ENCODE results near the gene TFCP2. TPM values are rescaled to one million over a fixed set of nuclear protein-coding genes. Genes with fewer than 3 reads are reported as not detected.

Gene TFCP2
- total RNA-seq, 1 experiment from 2014 or later, result 25.7 TPM

- TF ChIP-seq EZH2 (IDR thresholded peaks at IDR 0.05; ENCODE audit: low read depth) (no peak), CTCF (conservative IDR thresholded peaks at IDR 0.05) (no peak)
- Histone ChIP-seq H3K79me2 (ENCODE audit: low read depth) (no peaks in the 10 kb centered on the region), H4K20me1 (ENCODE audit: insufficient read depth) (no peaks in the 10 kb centered on the region), H2AFZ (no peak overlapping the region), H3K4me3 (no peak overlapping the region), H3F3A (ENCODE audit: insufficient read depth, low read depth) (peaks cover 30% of the 10 kb centered on the region; the same call in 1 of the 2 replicates), H3K4me1 (replicated peaks; ENCODE audit: insufficient read depth) (no peaks in the 10 kb centered on the region; the same call in 1 of the 2 replicates), H3K9me2 (ENCODE audit: insufficient read depth) (no peaks in the 10 kb centered on the region), H3K9me3 (ENCODE audit: insufficient read depth, low read depth) (no peaks in the 10 kb centered on the region), H3K4me2 (no peak overlapping the region), H3K27ac (no peak overlapping the region), H3K27me3 (ENCODE audit: insufficient read depth, low read depth) (no peaks in the 10 kb centered on the region), H3K36me3 (ENCODE audit: low read depth) (peaks cover 38% of the 10 kb centered on the region; the same call in 1 of the 2 replicates)
- no TSS peak for BruUV-seq (replicated peaks)
- intact Hi-C loops (cut with micrococcal nuclease; ENCODE audit: unreplicated experiment), result no loop called here
- no peak for DNase-seq
- ChIA-PET POLR2A (ENCODE audit: unreplicated experiment) (no interaction called here), CTCF (no interaction called here)
These were observed 113.8 kb downstream of the TFCP2 start for GRCh38 chr12:51059086-51059485.

DNA sequence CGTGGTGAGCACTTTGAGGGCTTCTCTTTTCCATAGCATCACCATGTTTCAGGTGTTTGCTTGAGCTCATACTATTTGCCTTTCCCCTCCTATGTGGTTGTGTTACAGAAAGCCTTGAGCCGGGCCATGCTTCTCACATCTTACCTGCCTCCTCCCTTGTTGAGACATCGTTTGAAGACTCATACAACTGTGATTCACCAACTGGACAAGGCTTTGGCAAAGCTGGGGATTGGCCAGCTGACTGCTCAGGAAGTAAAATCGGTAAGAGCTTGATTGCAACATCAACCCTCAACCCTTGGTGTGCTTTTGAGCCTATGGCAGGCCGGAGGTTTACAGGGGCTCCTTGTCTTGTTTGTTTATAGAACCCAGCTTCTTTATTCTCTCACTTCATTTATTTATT, 116.7 kb downstream of the TFCP2 start:
- intact Hi-C loops (cut with micrococcal nuclease; ENCODE audit: unreplicated experiment), result no loop called here
- no peaks in the 10 kb centered on the region for H3K9me2 ChIP-seq (ENCODE audit: insufficient read depth)
- peaks cover 15% of the 10 kb centered on the region; the same call in 1 of the 2 replicates for H3F3A ChIP-seq (ENCODE audit: insufficient read depth, low read depth)
- ChIA-PET CTCF (no interaction called here), POLR2A (ENCODE audit: unreplicated experiment) (no interaction called here)
- H2AFZ ChIP-seq, result no peak overlapping the region
- H3K27me3 ChIP-seq (ENCODE audit: insufficient read depth, low read depth), result no peaks in the 10 kb centered on the region
- H3K4me2 ChIP-seq, result no peak overlapping the region
- H3K4me3 ChIP-seq, result no peak overlapping the region
- H3K27ac ChIP-seq, result no peak overlapping the region
- TF ChIP-seq CTCF (conservative IDR thresholded peaks at IDR 0.05) (no peak), EZH2 (IDR thresholded peaks at IDR 0.05; ENCODE audit: low read depth) (no peak)
- no peaks in the 10 kb centered on the region; the same call in 1 of the 2 replicates for H3K4me1 ChIP-seq (replicated peaks; ENCODE audit: insufficient read depth)
- peaks cover 45% of the 10 kb centered on the region for H3K36me3 ChIP-seq (ENCODE audit: low read depth)
- H3K9me3 ChIP-seq (ENCODE audit: insufficient read depth, low read depth), result no peaks in the 10 kb centered on the region
- DNase-seq, result peak in 1 of 2 experiments; percentile 71
- no TSS peak for BruUV-seq (replicated peaks)
- no peaks in the 10 kb centered on the region for H3K79me2 ChIP-seq (ENCODE audit: low read depth)
- H4K20me1 ChIP-seq (ENCODE audit: insufficient read depth), result no peaks in the 10 kb centered on the region

DNA sequence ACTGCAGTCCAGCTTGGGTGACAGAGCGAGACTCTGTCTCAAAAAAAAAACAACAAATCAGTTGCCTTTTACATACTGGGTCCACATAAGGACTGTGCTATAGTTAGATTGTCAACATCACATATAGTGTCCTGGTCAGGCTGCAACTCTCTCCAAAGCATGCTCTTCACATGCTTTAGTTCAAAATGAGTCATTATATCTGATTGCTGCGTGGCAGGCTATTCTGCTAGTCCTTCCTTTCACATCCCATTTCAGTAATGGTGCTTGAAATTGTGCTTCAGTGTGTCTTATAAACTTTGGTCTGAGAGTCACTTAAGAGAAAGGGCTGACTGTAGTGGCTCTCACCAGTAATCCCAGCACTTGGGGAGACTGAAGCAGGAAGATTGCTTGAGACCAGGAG, 117.9 kb downstream of the TFCP2 start:
- no peaks in the 10 kb centered on the region for H3K9me2 ChIP-seq (ENCODE audit: insufficient read depth)
- ChIA-PET CTCF (no interaction called here), POLR2A (ENCODE audit: unreplicated experiment) (no interaction called here)
- no peaks in the 10 kb centered on the region; the same call in 1 of the 2 replicates for H3K4me1 ChIP-seq (replicated peaks; ENCODE audit: insufficient read depth)
- no peak for DNase-seq
- intact Hi-C loops (cut with micrococcal nuclease; ENCODE audit: unreplicated experiment), result no loop called here
- H3K27me3 ChIP-seq (ENCODE audit: insufficient read depth, low read depth), result no peaks in the 10 kb centered on the region
- no peak overlapping the region for H2AFZ ChIP-seq
- H3F3A ChIP-seq (ENCODE audit: insufficient read depth, low read depth), result peaks cover 14% of the 10 kb centered on the region; the same call in 1 of the 2 replicates
- no peak overlapping the region for H3K4me2 ChIP-seq
- H3K79me2 ChIP-seq (ENCODE audit: low read depth), result peaks cover 7% of the 10 kb centered on the region
- H3K4me3 ChIP-seq, result no peak overlapping the region
- H3K27ac ChIP-seq, result no peak overlapping the region
- H3K36me3 ChIP-seq (ENCODE audit: low read depth), result peaks cover 41% of the 10 kb centered on the region
- TF ChIP-seq CTCF (conservative IDR thresholded peaks at IDR 0.05) (no peak), EZH2 (IDR thresholded peaks at IDR 0.05; ENCODE audit: low read depth) (no peak)
- BruUV-seq (replicated peaks), result no TSS peak
- no peaks in the 10 kb centered on the region for H4K20me1 ChIP-seq (ENCODE audit: insufficient read depth)
- no peaks in the 10 kb centered on the region for H3K9me3 ChIP-seq (ENCODE audit: insufficient read depth, low read depth)
